Mesenchymal stem cell (in vitro differentiated cells and primary cell): ENCODE results near the gene RABGAP1L.

Experiments used
- DNase-seq: peaks from one replicate; pipeline ENCODE4 v3.0.0-alpha.2; 2013
- H2AFZ ChIP-seq: one replicate; pipeline ENCODE4 v1.6.1; 2013; ENCODE audit warnings: low read depth, mild to moderate bottlenecking, control low read depth, inconsistent platforms, low read length, moderate library complexity
- H2AK5ac ChIP-seq: 2 replicates; pipeline ENCODE4 v1.6.1; 2013; ENCODE audit warnings: low read length, moderate library complexity, mild to moderate bottlenecking, inconsistent platforms; ENCODE audit not compliant: severe bottlenecking
- H2BK120ac ChIP-seq: one replicate; pipeline ENCODE4 v1.6.1; 2013; ENCODE audit warnings: low read depth, mild to moderate bottlenecking, inconsistent platforms, low read length, moderate library complexity
- H2BK12ac ChIP-seq, 2 experiments: one replicate each; pipeline ENCODE4 v1.6.1; 2013; ENCODE audit warnings: inconsistent platforms in 2 of 2, low read length in 2 of 2, mild to moderate bottlenecking in 2 of 2, moderate library complexity in 2 of 2, control low read depth in 1 of 2
- H2BK15ac ChIP-seq: one replicate; pipeline ENCODE4 v1.6.1; 2013; ENCODE audit warnings: mild to moderate bottlenecking, low read depth, inconsistent platforms; ENCODE audit not compliant: poor library complexity, severe bottlenecking
- H2BK5ac ChIP-seq: 2 replicates; pipeline ENCODE4 v1.6.1; 2013; ENCODE audit warnings: low read depth, mild to moderate bottlenecking, low read length, control low read depth, inconsistent platforms; ENCODE audit not compliant: poor library complexity, severe bottlenecking
- H3K14ac ChIP-seq, 2 experiments: one replicate each; pipeline ENCODE4 v1.6.1; 2013; ENCODE audit warnings: inconsistent platforms in 2 of 2, low read length in 2 of 2, control low read depth in 1 of 2, mild to moderate bottlenecking in 1 of 2, moderate library complexity in 1 of 2
- H3K18ac ChIP-seq, 2 experiments: one replicate each; pipeline ENCODE4 v1.6.1; 2013; ENCODE audit warnings: inconsistent platforms in 2 of 2, low read length in 2 of 2, control low read depth in 1 of 2, low read depth in 1 of 2, mild to moderate bottlenecking in 1 of 2
- H3K23ac ChIP-seq, 2 experiments: one replicate each; pipeline ENCODE4 v1.6.1; 2013; ENCODE audit warnings: inconsistent platforms in 2 of 2, low read length in 2 of 2, mild to moderate bottlenecking in 2 of 2, moderate library complexity in 2 of 2, control low read depth in 1 of 2
- H3K27ac ChIP-seq: 2 replicates; pipeline ENCODE4 v1.5.1; 2013; ENCODE audit warnings: mild to moderate bottlenecking, moderate library complexity, low read length, control low read depth, inconsistent platforms; ENCODE audit not compliant: poor library complexity, severe bottlenecking
- H3K27me3 ChIP-seq, 2 experiments: 2 replicates each; pipeline versions ENCODE4 v1.6.1 to v1.7.0; 2013; ENCODE audit warnings: low read length in 2 of 2, mild to moderate bottlenecking in 2 of 2, moderate library complexity in 2 of 2, control low read depth in 1 of 2, inconsistent platforms in 1 of 2; ENCODE audit not compliant: control insufficient read depth in 1 of 2, insufficient read depth in 1 of 2
- H3K36me3 ChIP-seq, 2 experiments: 2 replicates each; pipeline versions ENCODE4 v1.6.1 to v1.7.0; 2013; ENCODE audit warnings: low read length in 2 of 2, control low read depth in 1 of 2, inconsistent platforms in 1 of 2, low read depth in 1 of 2, mild to moderate bottlenecking in 1 of 2; ENCODE audit not compliant: insufficient read depth in 2 of 2, control insufficient read depth in 1 of 2
- H3K4ac ChIP-seq, 2 experiments: one replicate each; pipeline ENCODE4 v1.6.1; 2013; ENCODE audit warnings: inconsistent platforms in 2 of 2, low read length in 2 of 2, mild to moderate bottlenecking in 2 of 2, moderate library complexity in 2 of 2, control low read depth in 1 of 2, low read depth in 1 of 2
- H3K4me1 ChIP-seq: 2 replicates; pipeline ENCODE4 v1.6.1; 2013; ENCODE audit warnings: low read depth, low read length, control low read depth; ENCODE audit not compliant: control insufficient read depth, insufficient read depth
- H3K4me2 ChIP-seq: 2 replicates; pipeline ENCODE4 v1.6.1; 2013; ENCODE audit warnings: low read length, mild to moderate bottlenecking, inconsistent platforms; ENCODE audit not compliant: poor library complexity, severe bottlenecking
- H3K4me3 ChIP-seq, 2 experiments: 2 replicates each; pipeline versions ENCODE4 v1.5.1 to v1.7.0; 2013; ENCODE audit warnings: low read length in 2 of 2, mild to moderate bottlenecking in 2 of 2, control low read depth in 1 of 2, low read depth in 1 of 2; ENCODE audit not compliant: insufficient read depth in 1 of 2
- H3K79me1 ChIP-seq: replicated peaks from 2 replicates; pipeline ENCODE4 v1.6.1; 2013; ENCODE audit warnings: mild to moderate bottlenecking, control low read depth, low read length, inconsistent platforms; ENCODE audit not compliant: poor library complexity, severe bottlenecking
- H3K9ac ChIP-seq: 2 replicates; pipeline ENCODE4 v1.7.0; 2013; ENCODE audit warnings: mild to moderate bottlenecking, low read length, moderate library complexity
- H3K9me3 ChIP-seq: 2 replicates; pipeline ENCODE4 v1.7.0; 2013; ENCODE audit warnings: mild to moderate bottlenecking, low read length; ENCODE audit not compliant: control insufficient read depth
- H4K8ac ChIP-seq: one replicate; pipeline ENCODE4 v1.6.1; 2013; ENCODE audit warnings: inconsistent platforms, mild to moderate bottlenecking, low read length, moderate library complexity
- H4K91ac ChIP-seq: one replicate; pipeline ENCODE4 v1.6.1; 2013; ENCODE audit warnings: mild to moderate bottlenecking, low read length, inconsistent platforms
- WGBS: methylation state at CpG from one replicate; pipeline ENCODE4 v1.1.7; 2013; ENCODE audit warnings: mixed read lengths; 5-methylcytosine and 5-hydroxymethylcytosine counted together

Gene RABGAP1L

GRCh38 chr1:174153085-174153824, 6.1 kb upstream of the RABGAP1L start:
- no peak overlapping the region for H3K23ac ChIP-seq

GRCh38 chr1:174153825-174154107, 5.6 kb upstream of the RABGAP1L start:
- H2BK12ac ChIP-seq = no peak overlapping the region
- no peaks in the 10 kb centered on the region for H3K9me3 ChIP-seq
- H2BK120ac ChIP-seq = no peak overlapping the region
- no peak overlapping the region for H2AK5ac ChIP-seq
- no peak overlapping the region for H2BK5ac ChIP-seq
- no peak overlapping the region for H2AFZ ChIP-seq
- H3K14ac ChIP-seq = no peak overlapping the region
- H3K4ac ChIP-seq = no peak overlapping the region
- H3K23ac ChIP-seq = no peak overlapping the region
- H3K9ac ChIP-seq = no peak overlapping the region
- no peak overlapping the region for H4K91ac ChIP-seq
- H3K4me3 ChIP-seq = no peak overlapping the region
- no peaks in the 10 kb centered on the region for H3K4me1 ChIP-seq
- no peaks in the 10 kb centered on the region for H3K27me3 ChIP-seq
- H2BK15ac ChIP-seq = no peak overlapping the region
- H4K8ac ChIP-seq = no peak overlapping the region
- H3K27ac ChIP-seq = no peak overlapping the region
- H3K4me2 ChIP-seq = no peak overlapping the region
- DNase-seq = no peak
- H3K36me3 ChIP-seq = no peaks in the 10 kb centered on the region
- H3K18ac ChIP-seq = no peak overlapping the region
- no peaks in the 10 kb centered on the region for H3K79me1 ChIP-seq

More at GRCh38 chr1:174153085-174153824, 6.1 kb upstream of the RABGAP1L start:
- H2BK15ac ChIP-seq = no peak overlapping the region
- no peak overlapping the region for H2BK120ac ChIP-seq
- H3K14ac ChIP-seq = no peak overlapping the region
- H3K27me3 ChIP-seq = no peaks in the 10 kb centered on the region
- H3K4me3 ChIP-seq = no peak overlapping the region
- H2AK5ac ChIP-seq = no peak overlapping the region
- no peaks in the 10 kb centered on the region for H3K79me1 ChIP-seq
- DNase-seq = peak; percentile 47
- H3K9me3 ChIP-seq = no peaks in the 10 kb centered on the region
- no peaks in the 10 kb centered on the region for H3K36me3 ChIP-seq
- H3K9ac ChIP-seq = no peak overlapping the region
- no peak overlapping the region for H2AFZ ChIP-seq
- no peak overlapping the region for H4K91ac ChIP-seq
- WGBS = 89% methylated on average over 2 of the region's 5 CpGs
- H3K4me2 ChIP-seq = no peak overlapping the region
- no peak overlapping the region for H3K4ac ChIP-seq
- H2BK12ac ChIP-seq = no peak overlapping the region
- no peak overlapping the region for H3K18ac ChIP-seq
- no peak overlapping the region for H4K8ac ChIP-seq
- H2BK5ac ChIP-seq = no peak overlapping the region
- no peaks in the 10 kb centered on the region for H3K4me1 ChIP-seq
- no peak overlapping the region for H3K27ac ChIP-seq

GRCh38 chr1:174156437-174156836, 2.9 kb upstream of the RABGAP1L start:
- Histone ChIP-seq H2BK5ac (no peak overlapping the region), H2AFZ (no peak overlapping the region), H3K4ac (no peak overlapping the region), H3K36me3 (no peaks in the 10 kb centered on the region), H3K23ac (no peak overlapping the region), H3K9me3 (no peaks in the 10 kb centered on the region), H3K79me1 (peaks cover 6% of the 10 kb centered on the region), H3K14ac (no peak overlapping the region), H3K9ac (no peak overlapping the region), H3K4me1 (peaks cover 5% of the 10 kb centered on the region), H2BK12ac (no peak overlapping the region), H4K91ac (no peak overlapping the region), H3K4me2 (no peak overlapping the region), H4K8ac (no peak overlapping the region), H2BK120ac (no peak overlapping the region), H3K4me3 (no peak overlapping the region), H2AK5ac (no peak overlapping the region), H3K27ac (no peak overlapping the region), H3K18ac (no peak overlapping the region), H2BK15ac (no peak overlapping the region), H3K27me3 (no peaks in the 10 kb centered on the region)
- no peak for DNase-seq
- WGBS = no CpG with 5 or more reads among the region's 1 CpG

DNA sequence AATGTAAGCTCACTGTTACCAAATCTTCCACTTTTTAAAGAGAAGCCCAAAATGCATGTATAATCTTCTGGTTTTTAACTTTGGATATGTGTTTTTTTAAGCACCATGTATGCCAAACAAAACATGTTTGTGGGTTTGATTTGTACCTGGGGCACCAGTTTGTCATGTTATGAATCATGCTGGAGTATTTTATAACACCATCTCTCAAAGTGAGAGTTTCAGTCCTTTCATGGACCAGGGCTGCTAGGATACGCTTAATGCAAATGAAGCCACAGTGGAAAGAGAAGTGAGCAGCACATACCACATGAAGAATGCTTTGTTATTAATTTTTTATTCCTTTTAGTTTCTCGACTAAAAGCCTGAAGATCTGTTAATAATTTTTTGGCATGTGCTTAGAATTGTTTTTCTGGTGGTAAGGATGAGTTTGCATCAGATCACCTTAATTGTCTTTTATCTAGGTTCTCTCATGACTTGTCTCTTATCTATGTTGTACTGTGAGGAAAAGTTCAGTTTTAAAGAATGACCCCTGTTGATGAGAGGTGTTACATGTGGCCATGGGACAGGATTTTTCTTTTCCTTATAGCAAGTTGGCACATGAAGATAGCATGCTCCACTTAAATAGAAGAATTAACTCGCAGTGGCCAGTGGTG, 2.0 kb upstream of the RABGAP1L start:
- Histone ChIP-seq H2BK5ac (no peak overlapping the region), H3K14ac (no peak overlapping the region), H3K4ac (no peak overlapping the region), H2AK5ac (no peak overlapping the region), H2AFZ (no peak overlapping the region), H3K9me3 (no peaks in the 10 kb centered on the region), H3K9ac (no peak overlapping the region), H2BK12ac (no peak overlapping the region), H3K4me1 (peaks cover 7% of the 10 kb centered on the region), H4K91ac (no peak overlapping the region), H2BK15ac (no peak overlapping the region), H4K8ac (no peak overlapping the region), H3K79me1 (peaks cover 10% of the 10 kb centered on the region), H3K27me3 (no peaks in the 10 kb centered on the region), H3K23ac (no peak overlapping the region), H3K4me2 (no peak overlapping the region), H3K36me3 (no peaks in the 10 kb centered on the region), H3K27ac (no peak overlapping the region), H3K4me3 (no peak overlapping the region), H3K18ac (no peak overlapping the region), H2BK120ac (no peak overlapping the region)
- 90% methylated on average over 2 of the region's 3 CpGs for WGBS
- DNase-seq = no peak
